ENCODE measurements around the gene RAC3. TPM values are rescaled to one million over a fixed set of nuclear protein-coding genes. Genes with fewer than 3 reads are reported as not detected.

The RAC3 gene
- total RNA-seq, 2 experiments from 2014 or later, result 12.9 to 13.1 TPM

- peaks cover 24% of the 10 kb centered on the region for H3K4me1 Mint-ChIP-seq (ENCODE audit: low read depth)
- no peaks in the 10 kb centered on the region for H3K36me3 Mint-ChIP-seq (ENCODE audit: low read depth)
- ATAC-seq (no peak), DNase-seq (no peak)
- ChIA-PET CTCF (interaction anchor here (0.8 to 3.1 kb wide), 3 partner anchors 13 to 91 kb away, joined by 3 to 17 read pairs (median 11); partner anchors contain the start of genes DCXR and RAC3), POLR2A (interaction anchor here (0.9 to 2.0 kb wide), 2 partner anchors 12 to 14 kb away, joined by 4 to 12 read pairs; partner anchors contain the start of gene DCXR)
- no peaks in the 10 kb centered on the region for H3K9me3 Mint-ChIP-seq (ENCODE audit: insufficient read depth)
- H3K27me3 Mint-ChIP-seq (ENCODE audit: low read depth), result no peaks in the 10 kb centered on the region
- H3K27ac Mint-ChIP-seq, result peak overlapping the region; percentile 80
- H3K4me3 Mint-ChIP-seq, result peak overlapping the region; percentile 80
These were observed 18.8 kb downstream of the RAC3 start for GRCh38 chr17:82050152-82050760.

GRCh38 chr17:82050761-82051641 lies 19.5 kb downstream of the RAC3 start:
- Mint-ChIP-seq H3K4me1 (ENCODE audit: low read depth) (peaks cover 24% of the 10 kb centered on the region), H3K36me3 (ENCODE audit: low read depth) (peaks cover under 1% of the 10 kb centered on the region), H3K27ac (peak overlapping the region; percentile 80), H3K27me3 (ENCODE audit: low read depth) (no peaks in the 10 kb centered on the region), H3K9me3 (ENCODE audit: insufficient read depth) (no peaks in the 10 kb centered on the region), H3K4me3 (peak overlapping the region; percentile 80)
- DNase-seq (no peak), ATAC-seq (peak; percentile 22)
- ChIA-PET POLR2A (interaction anchor here (0.9 to 2.0 kb wide), 2 partner anchors 13 to 14 kb away, joined by 4 to 12 read pairs; partner anchors contain the start of gene DCXR), CTCF (interaction anchor here (0.8 to 3.1 kb wide), 3 partner anchors 13 to 91 kb away, joined by 3 to 17 read pairs (median 11); partner anchors contain the start of genes DCXR and RAC3)

GRCh38 chr17:82051776-82052637 lies 20.5 kb downstream of the RAC3 start, which contains the start of the genes GPS1 and RFNG:
TSS of gene GPS1 (plus strand) at chr17:82051898. CDS start at chr17:82051932, 34 bp downstream.
TSS of gene RFNG (minus strand) at chr17:82051811. CDS start at chr17:82051766, 45 bp downstream.
- CTCF ChIA-PET, result interaction anchor here (3.0 to 3.1 kb wide), 2 partner anchors 14 to 21 kb away, joined by 11 to 17 read pairs; partner anchors contain the start of genes DCXR and RAC3
- Mint-ChIP-seq H3K4me1 (ENCODE audit: low read depth) (peaks cover 24% of the 10 kb centered on the region), H3K27me3 (ENCODE audit: low read depth) (no peaks in the 10 kb centered on the region), H3K9me3 (ENCODE audit: insufficient read depth) (no peaks in the 10 kb centered on the region), H3K4me3 (peak within 1 kb of the TSS; percentile 85), H3K27ac (peak within 1 kb of the TSS; percentile 83), H3K36me3 (ENCODE audit: low read depth) (peaks cover 2% of the 10 kb centered on the region)
- DNase-seq (peak; percentile 88), ATAC-seq (peak; percentile 92)
- POLR2A ChIA-PET, result interaction anchor here (0.9 to 1.0 kb wide), 2 partner anchors 13 to 14 kb away, joined by 3 read pairs; partner anchors contain the start of genes DCXR and DUS1L

GRCh38 chr17:82052638-82053059 lies 21.2 kb downstream of the RAC3 start:
- H3K9me3 Mint-ChIP-seq (ENCODE audit: insufficient read depth), result no peaks in the 10 kb centered on the region
- H3K4me1 Mint-ChIP-seq (ENCODE audit: low read depth), result peaks cover 24% of the 10 kb centered on the region
- H3K4me3 Mint-ChIP-seq, result peak overlapping the region; percentile 85
- peaks cover 3% of the 10 kb centered on the region for H3K36me3 Mint-ChIP-seq (ENCODE audit: low read depth)
- CTCF ChIA-PET, result interaction anchor here (3.0 to 3.1 kb wide), 2 partner anchors 15 to 22 kb away, joined by 11 to 17 read pairs; partner anchors contain the start of genes DCXR and RAC3
- H3K27ac Mint-ChIP-seq, result peak overlapping the region; percentile 55
- ATAC-seq, result no peak
- POLR2A ChIA-PET, result interaction anchor here (0.9 to 1.0 kb wide), 2 partner anchors 13 to 15 kb away, joined by 3 read pairs; partner anchors contain the start of genes DCXR and DUS1L
- no peak for DNase-seq
- H3K27me3 Mint-ChIP-seq (ENCODE audit: low read depth), result no peaks in the 10 kb centered on the region

- Mint-ChIP-seq H3K27me3 (ENCODE audit: low read depth) (no peaks in the 10 kb centered on the region), H3K27ac (peak overlapping the region; percentile 46), H3K4me1 (ENCODE audit: low read depth) (peaks cover 24% of the 10 kb centered on the region), H3K36me3 (ENCODE audit: low read depth) (peaks cover 7% of the 10 kb centered on the region), H3K4me3 (peak overlapping the region; percentile 85), H3K9me3 (ENCODE audit: insufficient read depth) (no peaks in the 10 kb centered on the region)
- ChIA-PET POLR2A (interaction anchor here (0.6 kb wide), 1 partner anchor 53 kb away, joined by 3 read pairs; no protein-coding TSS in a partner anchor), CTCF (no interaction called here)
- DNase-seq (no peak), ATAC-seq (no peak)
These were observed 21.7 kb downstream of the RAC3 start for GRCh38 chr17:82053130-82053529.

- peaks cover 9% of the 10 kb centered on the region for H3K36me3 Mint-ChIP-seq (ENCODE audit: low read depth)
- ChIA-PET POLR2A (interaction anchor here (0.6 kb wide), 1 partner anchor 52 kb away, joined by 3 read pairs; no protein-coding TSS in a partner anchor), CTCF (interaction anchor here (1.5 kb wide), 1 partner anchor 153 kb away, joined by 4 read pairs; no protein-coding TSS in a partner anchor)
- peak overlapping the region; percentile 85 for H3K4me3 Mint-ChIP-seq
- ATAC-seq, result no peak
- no peak for DNase-seq
- peak overlapping the region; percentile 46 for H3K27ac Mint-ChIP-seq
- no peaks in the 10 kb centered on the region for H3K9me3 Mint-ChIP-seq (ENCODE audit: insufficient read depth)
- H3K27me3 Mint-ChIP-seq (ENCODE audit: low read depth), result no peaks in the 10 kb centered on the region
- peaks cover 24% of the 10 kb centered on the region for H3K4me1 Mint-ChIP-seq (ENCODE audit: low read depth)
These were observed 22.2 kb downstream of the RAC3 start for GRCh38 chr17:82053556-82054263.

- Mint-ChIP-seq H3K27me3 (ENCODE audit: low read depth) (no peaks in the 10 kb centered on the region), H3K27ac (no peak overlapping the region), H3K4me1 (ENCODE audit: low read depth) (peaks cover 24% of the 10 kb centered on the region), H3K4me3 (no peak overlapping the region), H3K9me3 (ENCODE audit: insufficient read depth) (no peaks in the 10 kb centered on the region), H3K36me3 (ENCODE audit: low read depth) (peaks cover 9% of the 10 kb centered on the region)
- ATAC-seq (no peak), DNase-seq (no peak)
- POLR2A ChIA-PET, result no interaction called here
- CTCF ChIA-PET, result interaction anchor here (1.5 kb wide), 1 partner anchor 152 kb away, joined by 4 read pairs; no protein-coding TSS in a partner anchor
These were observed 23.0 kb downstream of the RAC3 start for GRCh38 chr17:82054351-82055022.

GRCh38 chr17:82055023-82055964 lies 23.8 kb downstream of the RAC3 start:
- ATAC-seq, result no peak
- H3K27ac Mint-ChIP-seq, result no peak overlapping the region
- no peak overlapping the region for H3K4me3 Mint-ChIP-seq
- H3K4me1 Mint-ChIP-seq (ENCODE audit: low read depth), result peaks cover 21% of the 10 kb centered on the region
- H3K9me3 Mint-ChIP-seq (ENCODE audit: insufficient read depth), result no peaks in the 10 kb centered on the region
- H3K27me3 Mint-ChIP-seq (ENCODE audit: low read depth), result no peaks in the 10 kb centered on the region
- CTCF ChIA-PET, result interaction anchor here (1.5 kb wide), 1 partner anchor 151 kb away, joined by 4 read pairs; no protein-coding TSS in a partner anchor
- POLR2A ChIA-PET, result no interaction called here
- no peak for DNase-seq
- peaks cover 11% of the 10 kb centered on the region for H3K36me3 Mint-ChIP-seq (ENCODE audit: low read depth)

GRCh38 chr17:82055965-82056728 lies 24.7 kb downstream of the RAC3 start:
- H3K27ac Mint-ChIP-seq, result no peak overlapping the region
- H3K36me3 Mint-ChIP-seq (ENCODE audit: low read depth), result peaks cover 11% of the 10 kb centered on the region
- peaks cover 15% of the 10 kb centered on the region for H3K4me1 Mint-ChIP-seq (ENCODE audit: low read depth)
- no peaks in the 10 kb centered on the region for H3K9me3 Mint-ChIP-seq (ENCODE audit: insufficient read depth)
- ChIA-PET POLR2A (no interaction called here), CTCF (interaction anchor here (0.7 kb wide), 1 partner anchor 19 kb away, joined by 3 read pairs; the partner anchor contains the start of gene DCXR)
- no peak for DNase-seq
- no peaks in the 10 kb centered on the region for H3K27me3 Mint-ChIP-seq (ENCODE audit: low read depth)
- ATAC-seq, result no peak
- no peak overlapping the region for H3K4me3 Mint-ChIP-seq

Data from activated CD8-positive, alpha-beta T cell treated with anti-CD3 and anti-CD28 coated beads, Interleukin-2, amount 10 ng/mL, durations not matched to agents 7 days and 5 days (primary cell).